ENCODE measurements around the gene HEXA.

Gene HEXA

DNA sequence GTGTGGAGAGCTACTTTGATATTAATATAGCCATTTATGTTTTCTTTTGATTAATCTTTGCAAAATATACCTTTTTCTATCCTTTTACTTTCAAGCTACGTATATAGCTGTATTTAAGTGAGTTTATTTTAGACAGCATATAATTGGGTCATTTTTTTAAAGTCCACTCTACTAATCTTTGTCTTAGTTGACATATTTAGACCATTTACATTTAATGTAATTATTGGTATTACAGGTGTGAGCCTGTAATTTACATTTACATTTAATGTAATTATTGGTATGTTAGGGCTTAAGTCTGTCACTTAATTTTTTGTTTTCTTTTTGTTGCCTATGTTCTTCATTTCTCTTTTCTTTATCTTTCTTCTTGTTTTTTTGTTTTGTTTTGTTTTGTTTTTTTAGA, 52.1 kb downstream of the HEXA start:
- TF ChIP-seq, protein P1, sequence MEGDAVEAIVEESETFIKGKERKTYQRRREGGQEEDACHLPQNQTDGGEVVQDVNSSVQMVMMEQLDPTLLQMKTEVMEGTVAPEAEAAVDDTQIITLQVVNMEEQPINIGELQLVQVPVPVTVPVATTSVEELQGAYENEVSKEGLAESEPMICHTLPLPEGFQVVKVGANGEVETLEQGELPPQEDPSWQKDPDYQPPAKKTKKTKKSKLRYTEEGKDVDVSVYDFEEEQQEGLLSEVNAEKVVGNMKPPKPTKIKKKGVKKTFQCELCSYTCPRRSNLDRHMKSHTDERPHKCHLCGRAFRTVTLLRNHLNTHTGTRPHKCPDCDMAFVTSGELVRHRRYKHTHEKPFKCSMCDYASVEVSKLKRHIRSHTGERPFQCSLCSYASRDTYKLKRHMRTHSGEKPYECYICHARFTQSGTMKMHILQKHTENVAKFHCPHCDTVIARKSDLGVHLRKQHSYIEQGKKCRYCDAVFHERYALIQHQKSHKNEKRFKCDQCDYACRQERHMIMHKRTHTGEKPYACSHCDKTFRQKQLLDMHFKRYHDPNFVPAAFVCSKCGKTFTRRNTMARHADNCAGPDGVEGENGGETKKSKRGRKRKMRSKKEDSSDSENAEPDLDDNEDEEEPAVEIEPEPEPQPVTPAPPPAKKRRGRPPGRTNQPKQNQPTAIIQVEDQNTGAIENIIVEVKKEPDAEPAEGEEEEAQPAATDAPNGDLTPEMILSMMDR (IDR thresholded peaks at IDR 0.05): no peak
- H3K27ac ChIP-seq: no peak overlapping the region
- no peak overlapping the region for H3K4me3 ChIP-seq
- DNase-seq (ENCODE audit: low spot score): no peak

DNA sequence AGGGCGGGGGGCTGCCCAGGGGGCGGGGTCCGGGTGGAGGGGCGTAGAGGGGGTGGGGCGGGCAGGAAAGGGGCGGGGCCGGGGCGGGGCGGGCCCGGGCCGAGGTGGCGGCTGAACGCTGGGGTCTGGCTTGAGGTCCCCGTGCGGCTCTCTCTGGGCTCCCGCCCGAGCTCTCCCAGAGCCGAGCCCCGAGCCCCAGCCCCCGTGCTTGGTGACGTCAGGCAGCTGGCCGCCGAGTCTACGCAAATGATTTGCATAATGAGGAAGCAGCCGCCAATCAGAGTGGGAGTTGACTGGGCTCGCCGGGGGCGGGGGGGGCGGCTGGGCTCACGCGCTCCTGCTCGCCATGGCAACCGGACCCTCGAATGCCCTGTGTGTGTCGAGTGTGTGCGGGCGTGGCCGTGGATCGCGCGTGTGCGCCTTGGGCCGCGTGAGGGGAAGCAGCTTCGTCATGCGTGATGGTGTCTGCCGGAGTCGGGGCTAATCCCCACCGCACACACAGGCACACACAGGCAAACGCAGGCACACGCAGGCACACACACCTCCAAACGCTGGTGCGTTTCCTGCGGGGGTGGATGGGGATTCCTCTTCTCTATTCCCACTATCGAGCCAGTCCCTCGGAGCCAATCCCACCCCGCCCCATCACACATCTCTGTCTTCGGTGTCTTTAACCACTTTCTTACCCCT, 55.7 kb downstream of the HEXA start, which contains the start of gene CELF6:
Gene CELF6, minus strand, starts transcription at position 173 of the 687 bp plus-strand sequence. CDS start 283 bp downstream, outside the sequence.
- Histone ChIP-seq H3K27ac (peak within 1 kb of the TSS in 1 of 2 donors; percentile 37), H3K4me3 (peak within 1 kb of the TSS; percentile 75)
- peak; percentile 83 for DNase-seq (ENCODE audit: low spot score)
- TF ChIP-seq, protein P1 (IDR thresholded peaks at IDR 0.05): no peak

DNA sequence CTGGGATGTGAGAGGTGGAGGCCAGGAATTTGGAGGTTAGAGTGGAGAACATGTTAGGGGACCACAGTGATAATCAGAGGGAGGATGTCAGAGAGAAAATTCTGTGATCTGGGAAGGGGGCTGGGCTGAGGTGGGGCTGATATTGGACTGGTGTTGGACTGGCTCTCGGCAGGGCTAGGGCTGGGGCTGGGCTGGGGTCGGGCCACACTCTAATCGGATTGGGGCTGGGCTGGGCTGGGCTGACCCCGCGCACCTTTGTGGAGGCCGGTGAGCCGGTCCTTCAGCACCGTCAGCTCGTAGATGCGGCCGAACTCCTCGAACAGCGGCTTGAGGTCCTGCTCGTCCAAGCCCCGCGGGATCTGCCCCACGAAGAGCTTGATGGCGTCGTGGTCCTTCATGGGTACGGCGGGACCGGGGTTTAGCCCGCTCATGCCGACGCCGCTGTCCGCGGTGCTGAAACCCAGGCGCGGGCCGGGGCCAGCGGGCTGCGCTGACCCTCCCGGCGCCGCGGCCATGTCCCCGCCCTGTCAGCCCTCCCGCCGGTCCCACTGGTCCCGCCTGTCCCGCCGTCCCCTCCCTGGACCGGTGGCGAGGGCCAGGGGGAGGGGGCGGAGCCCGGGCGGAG, 56.3 kb downstream of the HEXA start:
- no peak for DNase-seq (ENCODE audit: low spot score)
- Histone ChIP-seq H3K4me3 (peak overlapping the region; percentile 75), H3K27ac (peak overlapping the region in 1 of 2 donors; percentile 37)
- TF ChIP-seq, protein P1 (IDR thresholded peaks at IDR 0.05): no peak

DNA sequence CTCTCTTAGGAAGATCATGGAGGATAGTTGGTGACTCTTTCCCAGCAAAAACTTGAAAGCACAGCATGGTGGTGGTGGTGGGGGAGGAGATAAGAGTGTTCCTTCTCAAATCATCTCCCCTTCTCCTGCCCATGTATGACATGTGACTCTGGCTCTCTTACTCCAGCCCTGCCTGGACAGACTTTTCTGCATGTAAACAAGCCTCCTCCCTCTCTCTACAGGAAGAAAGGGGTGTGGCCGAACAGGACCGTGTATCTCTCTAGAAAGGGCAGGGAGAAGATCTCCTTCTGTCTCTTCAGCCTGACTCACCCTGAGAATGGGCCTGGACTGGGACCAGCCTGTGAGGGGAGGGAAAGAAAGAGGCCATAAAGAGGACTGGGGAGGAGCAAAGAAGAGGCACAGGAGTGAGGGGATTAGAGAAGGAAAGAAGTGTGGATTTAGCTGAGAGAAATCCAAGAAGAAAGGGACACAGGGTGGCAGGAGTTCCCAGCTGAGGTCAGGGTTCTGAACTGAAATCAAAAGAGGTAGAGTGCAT, 57.3 kb downstream of the HEXA start:
- Histone ChIP-seq H3K27ac (no peak overlapping the region), H3K4me3 (no peak overlapping the region)
- TF ChIP-seq, protein P1 (IDR thresholded peaks at IDR 0.05): no peak
- DNase-seq (ENCODE audit: low spot score): no peak

DNA sequence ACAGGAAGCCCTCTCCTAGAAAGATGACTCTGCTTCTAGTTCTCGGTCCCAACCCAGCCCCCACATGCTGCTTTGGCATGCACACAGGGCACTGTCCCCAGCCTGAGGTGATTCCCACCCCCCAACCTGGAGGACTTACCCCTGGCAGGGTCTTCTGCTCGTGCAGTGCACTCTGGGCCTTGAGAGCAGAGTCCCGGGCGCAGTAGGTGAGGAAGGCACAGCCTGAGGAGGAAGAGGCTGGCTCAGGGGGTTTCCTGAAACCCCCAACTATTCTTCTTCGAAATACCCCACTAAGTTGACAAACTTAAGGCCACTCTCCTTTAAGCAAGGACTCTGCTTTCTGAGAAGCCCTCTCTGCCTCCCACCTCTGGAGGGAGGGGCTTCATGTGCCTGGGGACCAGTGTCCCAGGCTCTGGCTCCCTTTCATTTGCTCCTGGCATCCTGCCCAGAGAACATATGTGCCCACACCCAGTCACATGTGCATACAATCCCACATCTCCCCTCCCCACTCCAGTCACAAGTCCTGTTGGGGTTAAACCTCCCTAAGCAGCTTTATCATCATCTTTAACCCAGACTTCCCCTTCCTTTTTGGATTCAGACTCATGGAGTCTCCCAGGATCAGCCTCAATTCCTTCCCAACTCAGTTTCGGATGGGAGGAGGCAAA, 60.0 kb downstream of the HEXA start:
- no peak for DNase-seq (ENCODE audit: low spot score)
- TF ChIP-seq, protein P1 (IDR thresholded peaks at IDR 0.05): no peak
- Histone ChIP-seq H3K27ac (no peak overlapping the region), H3K4me3 (no peak overlapping the region)

DNA sequence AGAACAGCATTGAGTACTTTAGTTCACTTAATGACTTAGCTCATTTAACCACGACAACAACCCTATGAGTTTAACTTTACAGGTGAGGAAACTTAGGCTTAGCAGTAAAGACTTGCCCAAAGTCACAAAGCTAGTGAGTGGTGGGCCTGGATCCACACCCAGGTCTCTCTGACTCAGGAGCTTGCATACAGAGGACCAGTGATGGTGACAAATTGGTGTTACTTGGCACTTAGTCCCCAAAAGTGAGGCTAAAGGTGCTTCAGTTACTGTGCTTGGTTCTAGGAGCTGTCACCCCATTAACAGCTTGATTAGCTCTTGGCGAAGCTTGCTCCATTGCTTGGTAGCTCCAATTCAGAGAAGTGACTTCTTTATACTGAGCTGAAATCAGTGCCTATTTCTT, 61.9 kb downstream of the HEXA start:
- DNase-seq (ENCODE audit: low spot score): no peak
- TF ChIP-seq, protein P1 (IDR thresholded peaks at IDR 0.05): no peak
- no peak overlapping the region for H3K27ac ChIP-seq
- no peak overlapping the region for H3K4me3 ChIP-seq
